A549 (cell line): ENCODE data around the gene PLSCR5. TPM values are rescaled to one million over a fixed set of nuclear protein-coding genes. Genes with fewer than 3 reads are reported as not detected.

Source experiments
- ATAC-seq, 2 experiments: fragments of 200-7000 bp in 1 of 2; fragments of >200 bp in 1 of 2; cut with Nextera tagmentation in 1 of 2; cut with Tn5 transposase in 1 of 2; 3 replicates each; pipeline versions ENCODE4 v1.8.0 to v1.9.1; 2018 to 2020; ENCODE audit warnings: mild to moderate bottlenecking in 1 of 2, moderate library complexity in 1 of 2
- CTCF ChIA-PET: fragments of 300-600 bp; sonication (Branson Sonifier 250); formaldehyde crosslinking; extraction: SDS; loops from one replicate; lab custom pipeline; 2021; ENCODE audit warnings: antibody characterized with exemption, inconsistent platforms; lab: Yijun Ruan, JAX
- POLR2A ChIA-PET: fragments of 350-600 bp; formaldehyde crosslinking; extraction: SDS; loops from one replicate; lab custom pipeline; 2021; ENCODE audit warnings: antibody characterized with exemption, inconsistent platforms; lab: Yijun Ruan, JAX
- DNase-seq, 2 experiments: peaks; one replicate each; pipeline versions ENCODE4 v3.0.0 to v3.0.0-alpha.2; 2011 to 2016; ENCODE audit warnings: low read depth in 1 of 2, low spot score in 1 of 2
- FAIRE-seq: peaks from 2 replicates; lab custom pipeline; 2011; peaks lifted over from hg19 to GRCh38; lab: Jason Lieb, UNC
- H3K27ac ChIP-seq, 2 experiments: fragments of >200 bp; sonication (Bioruptor Twin); formaldehyde crosslinking; 3 replicates each; pipeline ENCODE4 v1.5.1; 2016 to 2017
- H3K4me1 ChIP-seq: fragments of >200 bp; sonication (Bioruptor Twin); formaldehyde crosslinking; 3 replicates; pipeline ENCODE4 v1.6.1; 2016
- H3K4me2 ChIP-seq: fragments of >200 bp; sonication (Bioruptor Twin); formaldehyde crosslinking; 3 replicates; pipeline ENCODE4 v1.6.1; 2016
- H3K4me3 ChIP-seq: fragments of >200 bp; sonication (Bioruptor Twin); formaldehyde crosslinking; 3 replicates; pipeline ENCODE4 v1.5.1; 2016
- H3K9me3 ChIP-seq: fragments of >200 bp; sonication (Bioruptor Twin); formaldehyde crosslinking; 3 replicates; pipeline ENCODE4 v1.6.1; 2016
- BHLHE40 ChIP-seq: IDR thresholded peaks from 2 replicates; pipeline ENCODE4 v1.6.1; 2012; ENCODE audit warnings: low read depth, low read length, inconsistent platforms
- CEBPB ChIP-seq, 2 experiments: fragments of >200 bp in 1 of 2; sonication (Bioruptor Twin) in 1 of 2; formaldehyde crosslinking in 1 of 2; IDR thresholded peaks; 2 replicates each; pipeline ENCODE4 v1.6.1; 2012 to 2016
- E2F6 ChIP-seq: IDR thresholded peaks from 2 replicates; pipeline ENCODE4 v1.6.1; 2012; ENCODE audit warnings: low read depth, borderline replicate concordance
- EHF ChIP-seq: fragments of 250-450 bp; sonication (Bioruptor Pico); IDR thresholded peaks from 2 replicates; pipeline ENCODE4 v1.5.0; 2020; ENCODE audit warnings: mild to moderate bottlenecking
- EHMT2 ChIP-seq: fragments of 200-600 bp; sonication (generic); IDR thresholded peaks from 2 replicates; pipeline ENCODE4 v1.6.1; 2016; ENCODE audit warnings: antibody characterized with exemption, low read depth, mild to moderate bottlenecking, moderate library complexity
- HEYL ChIP-seq: fragments of 250-450 bp; sonication (Bioruptor Pico); IDR thresholded peaks from 2 replicates; pipeline ENCODE4 v1.8.0; 2021; ENCODE audit warnings: mild to moderate bottlenecking, moderate library complexity
- HMGXB4 ChIP-seq: fragments of 250-450 bp; sonication (Bioruptor Pico); IDR thresholded peaks from 2 replicates; pipeline ENCODE4 v1.5.0; 2021; ENCODE audit warnings: mild to moderate bottlenecking, moderate library complexity, borderline replicate concordance
- HOXB13 ChIP-seq: fragments of 250-450 bp; sonication (Bioruptor Pico); IDR thresholded peaks from 2 replicates; pipeline ENCODE4 v1.5.0; 2020; ENCODE audit warnings: low read depth, mild to moderate bottlenecking, moderate library complexity
- JUN ChIP-seq, 2 experiments: fragments of >200 bp; sonication (Bioruptor Twin); formaldehyde crosslinking; IDR thresholded peaks; 2 replicates in 1 of 2; 3 replicates in 1 of 2; pipeline ENCODE4 v1.6.1; 2016 to 2017
- KDM5A ChIP-seq: fragments of 200-600 bp; sonication (generic); IDR thresholded peaks from 2 replicates; pipeline ENCODE4 v1.6.1; 2016; ENCODE audit warnings: antibody characterized with exemption, mild to moderate bottlenecking
- MAZ ChIP-seq: fragments of 150-350 bp; IDR thresholded peaks from 2 replicates; pipeline ENCODE4 v1.6.1; 2014; ENCODE audit warnings: antibody characterized with exemption, low read depth, low read length, borderline replicate concordance
- NR3C1 ChIP-seq: fragments of >200 bp; sonication (Bioruptor Twin); formaldehyde crosslinking; IDR thresholded peaks from 3 replicates; pipeline ENCODE4 v1.6.1; 2017
- POLR2A ChIP-seq: IDR thresholded peaks from 2 replicates; pipeline ENCODE4 v1.6.1; 2012; ENCODE audit warnings: mild to moderate bottlenecking, low read length
- RAD21 ChIP-seq, 2 experiments: fragments of >200 bp in 1 of 2; sonication (Bioruptor Twin) in 1 of 2; formaldehyde crosslinking in 1 of 2; IDR thresholded peaks in 1 of 2; conservative IDR thresholded peaks in 1 of 2; 2 replicates in 1 of 2; 3 replicates in 1 of 2; pipeline ENCODE4 v1.6.1; 2012 to 2018; ENCODE audit warnings: inconsistent platforms in 1 of 2
- RNF2 ChIP-seq: fragments of 200-600 bp; sonication (generic); IDR thresholded peaks from 2 replicates; pipeline ENCODE4 v1.6.1; 2016; ENCODE audit warnings: low read depth, mild to moderate bottlenecking, antibody characterized with exemption, moderate library complexity, borderline replicate concordance
- SMC3 ChIP-seq: fragments of >200 bp; sonication (Bioruptor Twin); formaldehyde crosslinking; IDR thresholded peaks from 3 replicates; pipeline ENCODE4 v1.6.1; 2018; ENCODE audit warnings: inconsistent platforms
- SREBF2 ChIP-seq: fragments of 450-650 bp; IDR thresholded peaks from 2 replicates; pipeline ENCODE4 v1.6.1; 2014; ENCODE audit warnings: mild to moderate bottlenecking, moderate library complexity
- ZC3H11A ChIP-seq: fragments of 450-650 bp; IDR thresholded peaks from 2 replicates; pipeline ENCODE4 v1.6.1; 2014; ENCODE audit warnings: antibody characterized with exemption, mild to moderate bottlenecking
- WGBS: methylation state at CpG from one replicate; pipeline ENCODE4 v1.1.6; 2017; ENCODE audit errors: missing lambda C conversion rate; 5-methylcytosine and 5-hydroxymethylcytosine counted together
- polyA plus RNA-seq, 4 experiments: library from polyadenylated mRNA; depleted of rRNA in 3 of 4; stranded (reverse); fragments of >200 nt; fragmentation: RNase III in 1 of 4; extraction: RNeasy Plus Mini Kit Qiagen cat#74134 plus additional on column Dnase treatment in 1 of 4; gene quantifications; 2 replicates in 3 of 4; 3 replicates in 1 of 4; pipeline ENCODE4 v1.2.3, GENCODE V29; 2011 to 2017
- TF ChIP-seq, protein P1 (sequence below): IDR thresholded peaks from 2 replicates; pipeline ENCODE4 v1.6.1; 2012
- TF ChIP-seq, protein P2 (sequence below): fragments of >200 bp; sonication (Bioruptor Twin); formaldehyde crosslinking; IDR thresholded peaks from 2 replicates; pipeline ENCODE4 v1.6.1; 2016
- TF ChIP-seq, protein P3 (sequence below): fragments of >200 bp; sonication (Bioruptor Twin); formaldehyde crosslinking; IDR thresholded peaks from 3 replicates; pipeline ENCODE4 v1.6.1; 2016
- TF ChIP-seq, protein P4 (sequence below): fragments of 200-600 bp; sonication (generic); IDR thresholded peaks from 2 replicates; pipeline ENCODE4 v1.6.1; 2016; ENCODE audit warnings: antibody characterized with exemption, mild to moderate bottlenecking, moderate library complexity

PLSCR5 gene
- polyA plus RNA-seq, 2 of the 4 experiments (the other 2 are of a cell fraction) = not detected

DNA sequence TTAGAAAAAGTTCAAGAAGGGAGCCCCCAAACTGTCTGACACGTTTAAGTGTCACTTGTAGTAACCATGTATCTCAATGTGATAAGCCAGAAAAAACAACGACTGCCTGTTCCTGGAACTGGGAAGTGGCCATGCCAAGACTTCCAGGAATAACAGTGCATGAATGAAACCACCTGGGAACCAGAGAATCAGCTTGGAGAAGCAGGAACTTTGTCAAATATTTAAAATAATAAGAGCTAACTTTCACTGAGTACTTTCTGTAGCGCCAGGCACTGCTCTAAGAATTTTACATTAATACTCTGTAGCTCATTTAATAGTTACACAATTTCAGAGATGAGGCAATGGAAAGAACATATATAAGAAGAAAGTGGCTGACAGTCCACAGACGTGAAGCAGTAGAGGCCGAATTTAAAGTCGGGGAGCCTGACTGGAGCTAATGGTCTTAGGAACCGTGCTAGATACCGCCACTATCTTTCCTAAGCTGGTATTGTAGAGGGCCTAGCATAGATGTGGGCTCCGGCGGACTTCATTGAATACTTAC, 61.6 kb downstream of the PLSCR5 start:
- no peak; a peak in 3 of 6 replicates for ATAC-seq
- WGBS = 7% methylated on average over 10 of the region's 10 CpGs
- Histone ChIP-seq H3K4me3 (peak overlapping the region; percentile 93), H3K9me3 (no peaks in the 10 kb centered on the region), H3K4me2 (peak overlapping the region; percentile 86), H3K4me1 (peaks cover 24% of the 10 kb centered on the region; the same call in 2 of the 3 replicates), H3K27ac (peak overlapping the region; percentile 88 to 93)
- CTCF ChIA-PET = interaction anchor here (1.2 kb wide), 1 partner anchor 8 kb away, joined by 3 read pairs; no protein-coding TSS in a partner anchor
- peak in 1 of 2 experiments; percentile 7 for DNase-seq
- TF ChIP-seq, protein P1, sequence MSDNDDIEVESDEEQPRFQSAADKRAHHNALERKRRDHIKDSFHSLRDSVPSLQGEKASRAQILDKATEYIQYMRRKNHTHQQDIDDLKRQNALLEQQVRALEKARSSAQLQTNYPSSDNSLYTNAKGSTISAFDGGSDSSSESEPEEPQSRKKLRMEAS = no peak
- TF ChIP-seq HOXB13 (CRISPR knock-in tag) (no peak), NR3C1 (no peak), ZC3H11A (no peak), SREBF2 (no peak), CEBPB (IDR thresholded peaks at IDR 0.05) (no peak), RAD21 (conservative IDR thresholded peaks at IDR 0.05 in 1 of 2, IDR thresholded peaks at IDR 0.05 in 1 of 2) (no peak), BHLHE40 (no peak), JUN (IDR thresholded peaks at IDR 0.05) (no peak), HEYL (CRISPR knock-in tag) (no peak), SMC3 (no peak), POLR2A (no peak), HMGXB4 (no peak), KDM5A (no peak), RNF2 (no peak)
- TF ChIP-seq, protein P2, sequence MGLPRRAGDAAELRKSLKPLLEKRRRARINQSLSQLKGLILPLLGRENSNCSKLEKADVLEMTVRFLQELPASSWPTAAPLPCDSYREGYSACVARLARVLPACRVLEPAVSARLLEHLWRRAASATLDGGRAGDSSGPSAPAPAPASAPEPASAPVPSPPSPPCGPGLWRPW = no peak
- POLR2A ChIA-PET = interaction anchor here (0.6 to 2.6 kb wide), 5 partner anchors 8 to 381 kb away, joined by 3 to 15 read pairs (median 3); partner anchors contain the start of gene PLSCR2
- no peak for FAIRE-seq

GRCh38 chr3:146542978-146543377, 62.2 kb downstream of the PLSCR5 start:
- DNase-seq (no peak), FAIRE-seq (no peak), ATAC-seq (no peak)
- peaks cover 24% of the 10 kb centered on the region; the same call in 2 of the 3 replicates for H3K4me1 ChIP-seq
- TF ChIP-seq, protein P3, sequence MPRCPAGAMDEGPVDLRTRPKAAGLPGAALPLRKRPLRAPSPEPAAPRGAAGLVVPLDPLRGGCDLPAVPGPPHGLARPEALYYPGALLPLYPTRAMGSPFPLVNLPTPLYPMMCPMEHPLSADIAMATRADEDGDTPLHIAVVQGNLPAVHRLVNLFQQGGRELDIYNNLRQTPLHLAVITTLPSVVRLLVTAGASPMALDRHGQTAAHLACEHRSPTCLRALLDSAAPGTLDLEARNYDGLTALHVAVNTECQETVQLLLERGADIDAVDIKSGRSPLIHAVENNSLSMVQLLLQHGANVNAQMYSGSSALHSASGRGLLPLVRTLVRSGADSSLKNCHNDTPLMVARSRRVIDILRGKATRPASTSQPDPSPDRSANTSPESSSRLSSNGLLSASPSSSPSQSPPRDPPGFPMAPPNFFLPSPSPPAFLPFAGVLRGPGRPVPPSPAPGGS = no peak
- TF ChIP-seq ZC3H11A = no peak
- no peak for TF ChIP-seq EHF
- no peak for TF ChIP-seq JUN (IDR thresholded peaks at IDR 0.05)
- TF ChIP-seq E2F6 = no peak
- TF ChIP-seq BHLHE40 = no peak
- no peak for TF ChIP-seq CEBPB (IDR thresholded peaks at IDR 0.05)
- TF ChIP-seq MAZ = no peak
- TF ChIP-seq, protein P4, sequence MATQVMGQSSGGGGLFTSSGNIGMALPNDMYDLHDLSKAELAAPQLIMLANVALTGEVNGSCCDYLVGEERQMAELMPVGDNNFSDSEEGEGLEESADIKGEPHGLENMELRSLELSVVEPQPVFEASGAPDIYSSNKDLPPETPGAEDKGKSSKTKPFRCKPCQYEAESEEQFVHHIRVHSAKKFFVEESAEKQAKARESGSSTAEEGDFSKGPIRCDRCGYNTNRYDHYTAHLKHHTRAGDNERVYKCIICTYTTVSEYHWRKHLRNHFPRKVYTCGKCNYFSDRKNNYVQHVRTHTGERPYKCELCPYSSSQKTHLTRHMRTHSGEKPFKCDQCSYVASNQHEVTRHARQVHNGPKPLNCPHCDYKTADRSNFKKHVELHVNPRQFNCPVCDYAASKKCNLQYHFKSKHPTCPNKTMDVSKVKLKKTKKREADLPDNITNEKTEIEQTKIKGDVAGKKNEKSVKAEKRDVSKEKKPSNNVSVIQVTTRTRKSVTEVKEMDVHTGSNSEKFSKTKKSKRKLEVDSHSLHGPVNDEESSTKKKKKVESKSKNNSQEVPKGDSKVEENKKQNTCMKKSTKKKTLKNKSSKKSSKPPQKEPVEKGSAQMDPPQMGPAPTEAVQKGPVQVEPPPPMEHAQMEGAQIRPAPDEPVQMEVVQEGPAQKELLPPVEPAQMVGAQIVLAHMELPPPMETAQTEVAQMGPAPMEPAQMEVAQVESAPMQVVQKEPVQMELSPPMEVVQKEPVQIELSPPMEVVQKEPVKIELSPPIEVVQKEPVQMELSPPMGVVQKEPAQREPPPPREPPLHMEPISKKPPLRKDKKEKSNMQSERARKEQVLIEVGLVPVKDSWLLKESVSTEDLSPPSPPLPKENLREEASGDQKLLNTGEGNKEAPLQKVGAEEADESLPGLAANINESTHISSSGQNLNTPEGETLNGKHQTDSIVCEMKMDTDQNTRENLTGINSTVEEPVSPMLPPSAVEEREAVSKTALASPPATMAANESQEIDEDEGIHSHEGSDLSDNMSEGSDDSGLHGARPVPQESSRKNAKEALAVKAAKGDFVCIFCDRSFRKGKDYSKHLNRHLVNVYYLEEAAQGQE = no peak
- TF ChIP-seq EHMT2 = no peak
- H3K4me3 ChIP-seq = peak overlapping the region; percentile 93; the same call in 2 of the 3 replicates
- WGBS = 56% methylated on average over 2 of the region's 2 CpGs
- H3K4me2 ChIP-seq = peak overlapping the region; percentile 86
- ChIA-PET CTCF (no interaction called here), POLR2A (interaction anchor here (1.2 to 2.6 kb wide), 3 partner anchors 36 to 381 kb away, joined by 3 to 14 read pairs (median 3); no protein-coding TSS in a partner anchor)
- no peaks in the 10 kb centered on the region for H3K9me3 ChIP-seq
- H3K27ac ChIP-seq = no peak overlapping the region
